WERI-Rb-1 (cell line): ENCODE results near the gene HOXB6.
A peak's percentile ranks its signal among the peaks of the same experiment; 100 is the strongest.

Source experiments
- DNase-seq: peaks from one replicate; pipeline ENCODE4 v3.0.0-alpha.2; 2020
- H3K27ac ChIP-seq: fragments of 250-450 bp; sonication (Bioruptor Pico); 2 replicates; pipeline ENCODE4 v1.5.1; 2020; ENCODE audit warnings: mild to moderate bottlenecking, moderate library complexity
- H3K27me3 ChIP-seq: fragments of 250-450 bp; sonication (Bioruptor Pico); 2 replicates; pipeline ENCODE4 v1.5.1; 2021; ENCODE audit warnings: mild to moderate bottlenecking, low read depth, moderate library complexity; ENCODE audit not compliant: insufficient read depth, severe bottlenecking
- H3K36me3 ChIP-seq: fragments of 250-450 bp; sonication (Bioruptor Pico); 2 replicates; pipeline ENCODE4 v1.5.1; 2020; ENCODE audit warnings: mild to moderate bottlenecking, moderate library complexity
- H3K4me3 ChIP-seq: 2 replicates; pipeline ENCODE4 v1.5.1; 2011; ENCODE audit warnings: low read depth, mild to moderate bottlenecking, control low read depth, low read length
- H3K9me3 ChIP-seq: fragments of 250-450 bp; sonication (Bioruptor Pico); 2 replicates; pipeline ENCODE4 v1.5.1; 2021; ENCODE audit warnings: mild to moderate bottlenecking, moderate library complexity; ENCODE audit not compliant: severe bottlenecking
- TF ChIP-seq, protein P1 (sequence below): IDR thresholded peaks from 2 replicates; pipeline ENCODE4 v1.5.1; 2011; ENCODE audit warnings: low read depth, mild to moderate bottlenecking, control low read depth, inconsistent platforms, low read length

Gene HOXB6

DNA sequence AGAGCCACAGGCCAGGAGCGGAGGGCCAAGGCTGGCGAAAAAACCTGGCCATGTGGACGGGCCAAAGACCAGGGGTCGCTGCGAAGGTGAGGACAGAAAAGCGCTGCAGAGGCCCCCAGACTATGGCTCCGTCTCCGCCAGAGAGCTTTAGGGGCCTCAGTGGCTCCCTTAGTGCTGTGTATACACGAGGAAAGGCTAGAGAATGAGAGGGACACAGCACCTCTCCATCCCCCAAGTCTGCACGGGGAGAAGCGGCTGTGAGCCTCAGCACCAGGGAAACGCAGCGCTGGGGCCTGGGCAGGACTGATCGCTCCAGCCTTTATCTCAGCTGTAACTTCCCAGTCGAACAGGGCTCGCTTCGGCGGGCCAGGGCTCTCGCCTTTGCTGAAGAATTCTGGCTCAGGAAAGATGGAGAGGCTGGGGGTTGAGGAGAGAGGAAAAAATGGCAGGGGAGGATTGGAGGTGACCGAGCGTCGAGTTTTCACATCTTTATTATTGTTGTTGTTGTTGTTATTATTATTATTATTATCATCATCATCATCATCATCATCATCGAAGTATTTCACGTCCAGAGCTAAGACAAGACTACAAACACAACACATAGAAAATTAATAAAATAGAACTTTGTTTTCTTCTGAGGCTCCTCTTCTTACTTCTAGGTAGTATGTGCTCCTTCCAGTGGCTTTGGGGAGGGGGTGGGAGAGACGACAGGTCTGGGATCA, 9.3 kb downstream of the HOXB6 start:
- no peak for DNase-seq
- peaks cover 95% of the 10 kb centered on the region for H3K27me3 ChIP-seq
- H3K27ac ChIP-seq: no peak overlapping the region
- H3K4me3 ChIP-seq: no peak overlapping the region
- H3K36me3 ChIP-seq: no peaks in the 10 kb centered on the region
- H3K9me3 ChIP-seq: no peaks in the 10 kb centered on the region
- TF ChIP-seq, protein P1, sequence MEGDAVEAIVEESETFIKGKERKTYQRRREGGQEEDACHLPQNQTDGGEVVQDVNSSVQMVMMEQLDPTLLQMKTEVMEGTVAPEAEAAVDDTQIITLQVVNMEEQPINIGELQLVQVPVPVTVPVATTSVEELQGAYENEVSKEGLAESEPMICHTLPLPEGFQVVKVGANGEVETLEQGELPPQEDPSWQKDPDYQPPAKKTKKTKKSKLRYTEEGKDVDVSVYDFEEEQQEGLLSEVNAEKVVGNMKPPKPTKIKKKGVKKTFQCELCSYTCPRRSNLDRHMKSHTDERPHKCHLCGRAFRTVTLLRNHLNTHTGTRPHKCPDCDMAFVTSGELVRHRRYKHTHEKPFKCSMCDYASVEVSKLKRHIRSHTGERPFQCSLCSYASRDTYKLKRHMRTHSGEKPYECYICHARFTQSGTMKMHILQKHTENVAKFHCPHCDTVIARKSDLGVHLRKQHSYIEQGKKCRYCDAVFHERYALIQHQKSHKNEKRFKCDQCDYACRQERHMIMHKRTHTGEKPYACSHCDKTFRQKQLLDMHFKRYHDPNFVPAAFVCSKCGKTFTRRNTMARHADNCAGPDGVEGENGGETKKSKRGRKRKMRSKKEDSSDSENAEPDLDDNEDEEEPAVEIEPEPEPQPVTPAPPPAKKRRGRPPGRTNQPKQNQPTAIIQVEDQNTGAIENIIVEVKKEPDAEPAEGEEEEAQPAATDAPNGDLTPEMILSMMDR: no peak

DNA sequence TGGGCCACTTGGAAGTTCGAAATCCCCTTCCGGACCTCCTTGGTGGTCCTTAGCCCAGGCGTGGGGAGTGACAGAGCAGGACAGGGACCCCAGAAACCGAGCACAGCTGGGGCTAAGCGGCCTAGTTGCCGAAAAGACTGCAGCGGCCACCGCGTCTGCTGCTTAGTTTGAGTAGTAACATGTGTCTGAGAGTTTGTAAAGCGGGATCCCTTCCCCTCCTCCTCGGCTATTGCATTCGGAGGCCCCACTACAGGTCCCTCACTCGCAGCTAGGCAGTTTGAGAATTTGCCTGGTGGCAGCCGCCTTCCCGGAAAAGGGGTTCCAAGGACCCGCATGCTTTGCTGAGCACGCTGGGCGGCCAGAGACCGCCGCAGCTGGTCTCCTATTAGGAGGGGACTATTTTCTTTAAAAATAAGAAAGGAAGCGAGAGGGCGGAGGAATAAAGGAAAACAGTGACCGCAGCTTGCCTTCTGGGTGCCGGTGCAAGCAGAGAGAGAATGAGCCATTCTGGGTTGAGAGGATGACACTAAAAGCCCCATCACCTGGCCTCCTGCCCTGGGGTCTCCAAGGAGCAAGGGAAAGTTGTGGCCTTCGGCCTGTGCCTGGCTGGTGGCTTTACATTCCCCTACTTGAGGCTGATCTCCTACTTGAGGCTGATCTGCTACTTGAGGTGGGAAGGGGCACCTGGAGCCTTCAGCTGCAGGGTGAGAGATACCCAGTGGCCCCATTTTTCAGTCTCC, 10.1 kb downstream of the HOXB6 start:
- no peak for DNase-seq
- Histone ChIP-seq H3K27ac (no peak overlapping the region), H3K9me3 (no peaks in the 10 kb centered on the region), H3K4me3 (no peak overlapping the region), H3K27me3 (peaks cover 95% of the 10 kb centered on the region), H3K36me3 (no peaks in the 10 kb centered on the region)
- TF ChIP-seq, protein P1: no peak

DNA sequence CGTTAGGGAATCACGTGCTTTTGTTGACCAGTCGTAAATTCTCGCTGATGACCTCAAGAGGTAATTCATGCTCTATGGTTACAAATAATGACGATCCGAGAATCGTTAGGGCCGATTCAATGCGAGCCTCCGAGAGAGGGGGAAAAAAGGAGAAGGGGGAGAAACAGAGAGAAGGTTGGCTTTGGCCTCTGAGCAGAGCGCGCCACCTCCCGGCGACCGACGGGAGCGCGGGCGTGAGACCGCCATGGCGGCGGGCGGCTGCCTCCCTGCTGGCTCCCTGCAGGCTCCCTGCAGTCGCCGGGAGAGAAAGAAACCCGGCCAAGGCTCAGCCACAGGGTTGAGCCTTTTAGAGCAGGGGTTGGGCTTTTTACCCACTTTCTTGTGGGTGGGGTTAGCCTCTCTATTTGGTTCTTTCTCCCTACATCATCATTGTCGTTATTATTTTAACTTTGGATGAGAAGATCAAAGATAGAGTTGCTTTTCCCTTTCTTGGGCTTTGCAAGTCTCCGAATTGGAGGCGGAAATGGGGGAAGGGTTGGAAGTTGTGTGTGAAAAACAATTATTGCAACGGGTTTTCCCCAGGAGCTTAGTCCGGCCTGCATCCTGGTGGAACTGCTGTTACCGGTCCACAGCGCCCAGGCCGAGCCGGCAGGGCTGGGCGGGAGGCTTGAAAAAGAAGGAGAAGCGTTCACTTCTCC, 10.8 kb downstream of the HOXB6 start:
- TF ChIP-seq, protein P1: peak; percentile 96
- Histone ChIP-seq H3K4me3 (no peak overlapping the region), H3K9me3 (no peaks in the 10 kb centered on the region), H3K27me3 (peaks cover 95% of the 10 kb centered on the region), H3K27ac (no peak overlapping the region), H3K36me3 (no peaks in the 10 kb centered on the region)
- peak; percentile 84 for DNase-seq

DNA sequence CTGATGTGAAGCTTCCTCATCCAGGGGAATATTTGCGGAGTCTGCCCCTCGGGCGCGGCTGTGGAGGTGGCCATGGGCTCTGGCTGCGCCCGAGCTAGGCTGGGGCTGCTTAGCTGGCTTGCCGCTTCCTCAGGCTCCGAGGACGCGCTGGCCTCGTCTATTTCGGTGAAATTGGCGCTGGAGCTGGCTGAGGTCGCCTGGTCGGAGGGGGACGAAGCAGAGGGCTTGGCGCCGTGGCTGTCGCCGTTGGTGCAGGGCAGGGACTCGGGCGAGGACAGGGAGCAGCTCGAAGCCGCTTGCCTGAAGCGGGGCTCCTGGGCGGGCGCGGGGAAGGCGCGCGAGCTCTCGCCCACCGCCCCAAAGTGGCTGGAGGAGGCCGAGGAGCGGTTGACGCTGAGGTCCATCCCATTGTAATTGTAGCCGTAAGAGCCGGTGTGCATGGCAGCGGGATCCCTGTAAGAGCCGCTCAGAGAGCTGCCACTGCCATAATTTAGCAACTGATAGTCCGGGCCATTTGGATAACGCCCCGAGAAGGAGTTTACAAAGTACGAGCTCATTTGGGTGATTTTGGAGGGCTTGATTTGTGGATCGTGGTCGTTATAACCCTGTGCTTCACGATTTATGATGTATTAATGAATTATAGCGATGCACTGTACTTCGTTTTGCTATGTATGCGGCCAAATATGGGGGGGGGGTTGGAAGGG, 11.5 kb downstream of the HOXB6 start, which contains the start of gene HOXB5:
TSS of gene HOXB5 (minus strand) at position 654 of the 704 bp plus-strand sequence. CDS start at position 557, 97 bp downstream.
- TF ChIP-seq, protein P1: no peak
- Histone ChIP-seq H3K36me3 (no peaks in the 10 kb centered on the region), H3K9me3 (no peaks in the 10 kb centered on the region), H3K4me3 (peak within 1 kb of the TSS; percentile 29), H3K27ac (no peak within 1 kb of the TSS), H3K27me3 (peaks cover 95% of the 10 kb centered on the region)
- DNase-seq: no peak

DNA sequence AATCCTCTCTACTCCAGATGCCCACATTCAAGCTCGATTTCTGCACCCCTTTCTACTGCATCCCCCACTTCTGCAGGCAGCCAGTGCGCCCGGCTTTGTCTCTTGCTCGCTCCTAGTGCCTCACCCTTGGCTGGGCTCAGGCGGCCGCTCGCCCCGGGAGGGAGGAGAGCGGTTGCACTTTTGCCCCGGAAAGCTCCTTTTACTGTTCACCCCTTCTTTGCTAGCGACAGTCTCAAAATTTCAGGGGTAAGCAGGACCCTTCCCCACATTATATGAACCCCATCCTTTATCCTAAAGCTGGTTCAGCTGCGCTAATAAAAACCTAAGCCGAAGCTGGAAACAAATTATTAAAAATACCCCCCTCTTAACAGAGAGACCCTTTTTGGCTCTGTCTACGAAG, 12.2 kb downstream of the HOXB6 start:
- Histone ChIP-seq H3K36me3 (no peaks in the 10 kb centered on the region), H3K4me3 (no peak overlapping the region), H3K27me3 (peaks cover 95% of the 10 kb centered on the region), H3K9me3 (no peaks in the 10 kb centered on the region), H3K27ac (no peak overlapping the region)
- TF ChIP-seq, protein P1: no peak
- DNase-seq: no peak
